HPDE6-E6E7 (cell line): Measurements from ENCODE around the gene ZNF593OS.

Experiments
- DNase-seq: peaks from one replicate; pipeline ENCODE4 v3.0.0; 2011; ENCODE audit warnings: missing footprints; ENCODE audit errors: extremely low spot score

The ZNF593OS gene

DNA sequence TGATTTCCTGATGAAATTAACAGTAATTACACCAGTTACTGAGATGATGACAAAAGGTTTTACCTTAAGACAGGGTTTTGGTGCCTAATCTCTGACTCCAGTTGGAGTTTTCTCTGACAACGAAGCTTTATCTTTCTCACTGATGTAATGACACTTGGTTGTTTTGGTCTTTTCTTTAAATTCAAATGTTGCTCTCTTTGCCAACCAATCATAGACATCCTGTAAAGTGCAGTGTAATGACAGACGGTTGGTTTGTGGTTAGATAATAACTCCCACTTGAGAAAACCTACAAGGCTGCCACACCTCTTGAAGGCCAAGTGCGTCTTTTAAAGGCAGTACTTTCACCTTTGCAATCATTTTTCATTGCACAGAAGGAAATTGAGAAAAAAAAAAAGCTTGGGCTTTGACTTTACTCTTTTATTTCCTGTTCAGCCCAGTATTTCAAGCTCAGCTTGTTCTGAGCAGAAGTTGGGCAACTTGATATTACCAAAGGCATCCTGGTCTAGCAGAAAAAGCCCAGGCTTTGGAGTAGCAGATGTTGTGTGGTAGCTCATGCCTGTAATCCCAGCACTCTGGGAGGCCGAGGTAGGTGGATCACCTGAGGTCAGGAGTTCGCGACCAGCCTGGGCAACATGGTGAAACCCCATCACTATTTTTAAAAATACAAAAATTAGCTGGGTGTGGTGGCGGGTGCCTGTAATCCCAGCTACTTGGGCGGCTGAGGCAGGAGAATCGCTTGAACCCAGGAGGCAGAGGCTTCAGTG lies 45.1 kb downstream of the ZNF593OS start:
- peak; percentile 63 for DNase-seq

DNA sequence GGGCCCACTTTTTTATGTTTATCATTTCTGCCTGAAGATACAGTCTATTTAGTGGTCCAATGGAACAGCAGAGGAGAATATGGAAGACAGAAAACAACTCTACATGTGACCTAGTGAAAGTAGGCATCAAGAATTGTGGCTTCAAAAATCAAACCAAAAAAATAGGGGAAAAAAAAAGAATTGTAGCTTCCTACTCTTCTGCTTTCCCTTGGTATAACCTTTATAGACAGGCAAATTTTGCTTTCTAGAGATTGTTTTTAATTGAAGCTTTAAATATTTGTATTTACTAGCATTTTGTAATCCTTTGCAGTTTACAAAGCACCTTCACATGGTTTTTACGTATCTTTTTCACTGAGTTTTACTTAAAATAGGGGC lies 45.7 kb downstream of the ZNF593OS start:
- DNase-seq, result no peak

DNA sequence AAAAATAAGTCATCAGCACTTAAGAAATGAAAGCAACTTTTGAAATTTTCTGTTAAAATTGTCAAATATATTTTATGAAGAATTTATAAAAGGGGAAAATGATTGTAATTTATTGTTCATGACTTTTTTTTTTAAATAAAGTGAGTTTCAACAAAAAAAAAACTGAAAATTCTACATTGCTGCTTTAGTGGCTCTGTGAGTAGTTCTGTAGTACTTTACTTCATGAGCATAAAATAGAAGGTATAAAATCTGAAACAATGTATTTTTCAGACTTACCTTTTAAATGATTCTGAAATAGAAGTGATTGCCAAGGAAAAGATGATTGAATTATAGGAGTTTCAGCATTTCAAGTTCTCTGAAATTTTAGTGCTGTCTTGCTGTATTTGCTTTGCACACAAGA lies 46.2 kb downstream of the ZNF593OS start:
- no peak for DNase-seq

DNA sequence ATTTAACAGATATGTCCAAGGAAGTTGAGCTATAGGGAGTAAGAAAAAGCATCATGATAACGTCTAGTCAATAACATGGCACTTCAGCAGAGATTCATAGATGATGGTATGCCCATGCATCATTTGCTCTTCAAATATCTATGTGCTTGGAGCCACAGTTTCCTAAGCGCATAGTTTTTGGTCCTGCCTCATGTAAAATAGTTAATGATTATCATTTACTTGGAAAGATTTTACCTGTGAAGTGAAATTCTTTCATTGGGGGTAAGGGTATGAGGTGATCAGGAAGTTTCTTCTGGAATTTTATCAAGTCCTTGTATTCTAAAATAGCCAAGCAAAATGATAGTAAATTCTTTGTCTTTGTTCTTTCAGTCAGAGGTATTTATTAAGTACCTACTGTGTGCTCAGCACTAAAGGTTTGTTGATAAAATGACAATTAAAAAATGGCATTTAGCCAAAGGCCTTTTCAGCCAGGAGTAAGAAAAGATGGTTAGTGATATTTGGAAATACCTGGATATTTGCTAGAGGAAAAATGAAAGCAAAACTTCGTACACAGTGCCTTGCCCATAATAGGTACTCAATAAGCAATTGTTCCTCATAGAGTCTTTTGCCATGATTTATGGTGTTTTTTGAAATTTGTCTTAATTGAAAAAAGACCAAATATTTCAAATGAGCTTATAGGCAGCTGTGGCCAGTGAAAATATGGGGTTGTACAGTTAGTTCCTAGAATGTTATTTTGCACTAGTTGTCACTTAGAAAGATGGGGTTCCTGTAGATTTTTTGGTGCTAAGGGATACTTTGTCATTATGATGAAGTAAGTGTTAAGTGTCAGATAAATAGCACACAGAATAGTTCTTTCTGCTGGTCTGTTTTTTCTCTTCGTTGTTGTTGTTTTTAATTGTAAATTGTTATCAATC lies 47.0 kb downstream of the ZNF593OS start:
- DNase-seq, result no peak

DNA sequence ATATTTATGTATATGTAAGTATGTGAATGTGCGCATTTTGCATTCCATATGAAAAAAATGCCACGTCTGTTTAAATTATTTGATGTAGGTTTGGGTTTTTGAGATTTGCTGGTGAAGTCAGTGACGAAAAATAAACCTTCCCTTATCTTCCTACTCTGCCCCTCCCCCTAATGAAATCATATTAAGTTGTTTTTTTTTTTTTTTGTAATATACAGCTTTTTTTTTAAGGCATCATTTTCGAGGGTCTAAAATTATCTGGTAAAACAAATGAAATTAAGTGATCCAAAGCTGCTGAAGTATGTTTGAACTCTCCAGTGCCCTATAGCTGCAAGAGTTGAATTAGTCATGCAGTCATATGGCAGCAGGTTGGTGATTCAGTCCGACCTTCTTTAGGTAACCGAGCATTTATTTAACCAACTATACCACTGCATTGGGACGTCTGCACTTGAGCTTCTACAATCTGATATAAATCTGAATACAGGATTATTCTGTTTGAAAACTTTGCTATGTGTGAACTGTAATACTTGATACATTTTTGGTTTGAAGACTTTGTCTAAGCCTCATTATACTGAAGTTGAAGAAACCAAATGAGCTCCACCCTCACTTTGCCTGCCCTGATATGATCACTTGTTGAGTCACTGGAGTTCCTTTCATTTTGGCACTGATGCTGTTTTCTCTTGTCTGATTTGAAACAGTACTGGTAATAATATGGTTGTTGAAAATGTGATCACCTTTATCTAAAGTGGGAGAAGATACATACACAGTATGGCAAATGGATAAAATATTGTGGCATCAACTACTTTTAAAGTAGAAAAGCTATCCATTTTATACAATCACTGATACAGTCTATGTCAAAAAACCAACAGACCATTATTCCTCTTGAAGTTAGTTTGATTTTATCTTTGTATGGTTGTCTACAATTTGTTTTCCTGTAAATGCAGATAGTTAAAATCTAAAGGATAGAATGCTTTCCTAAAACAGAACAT lies 48.4 kb downstream of the ZNF593OS start:
- peak; percentile 78 for DNase-seq

- no peak for DNase-seq
Observed at GRCh38 chr1:26121854-26122773, 49.5 kb downstream of the ZNF593OS start.

- DNase-seq, result no peak
Observed at GRCh38 chr1:26119892-26120608, 51.6 kb downstream of the ZNF593OS start.
